ENCODE measurements around the gene CNNM2. TPM values are rescaled to one million over a fixed set of nuclear protein-coding genes. Genes with fewer than 3 reads are reported as not detected.
"Not testable (repeated sequence)": the region's sequence is repeated elsewhere in the genome, so short reads cannot be mapped to it uniquely, and the experiment has no call there.

CNNM2 gene
- total and polyA plus RNA-seq, 2 experiments from 2014 or later = 3.3 to 18.0 TPM

DNA sequence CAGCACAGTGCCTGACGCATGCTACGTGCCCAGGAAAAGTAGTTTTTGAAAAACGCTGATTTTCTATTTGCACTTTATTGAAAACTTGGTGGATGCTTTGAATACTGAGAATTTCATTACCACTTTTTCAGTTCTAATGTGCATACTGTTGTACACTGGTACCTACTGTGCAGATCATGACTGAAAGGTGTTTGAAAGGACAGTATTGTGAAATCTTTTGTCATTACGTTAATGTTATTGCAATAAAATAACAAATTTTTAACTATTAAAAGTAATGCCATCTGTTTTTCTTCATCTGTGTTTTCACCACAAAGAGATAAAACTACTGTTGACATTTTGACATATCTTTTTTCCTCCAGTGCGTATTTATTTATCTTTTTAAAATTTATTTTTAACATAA lies 42.1 kb downstream of the CNNM2 start:
- H3K27ac ChIP-seq = no peak overlapping the region
- TF ChIP-seq, protein P1, sequence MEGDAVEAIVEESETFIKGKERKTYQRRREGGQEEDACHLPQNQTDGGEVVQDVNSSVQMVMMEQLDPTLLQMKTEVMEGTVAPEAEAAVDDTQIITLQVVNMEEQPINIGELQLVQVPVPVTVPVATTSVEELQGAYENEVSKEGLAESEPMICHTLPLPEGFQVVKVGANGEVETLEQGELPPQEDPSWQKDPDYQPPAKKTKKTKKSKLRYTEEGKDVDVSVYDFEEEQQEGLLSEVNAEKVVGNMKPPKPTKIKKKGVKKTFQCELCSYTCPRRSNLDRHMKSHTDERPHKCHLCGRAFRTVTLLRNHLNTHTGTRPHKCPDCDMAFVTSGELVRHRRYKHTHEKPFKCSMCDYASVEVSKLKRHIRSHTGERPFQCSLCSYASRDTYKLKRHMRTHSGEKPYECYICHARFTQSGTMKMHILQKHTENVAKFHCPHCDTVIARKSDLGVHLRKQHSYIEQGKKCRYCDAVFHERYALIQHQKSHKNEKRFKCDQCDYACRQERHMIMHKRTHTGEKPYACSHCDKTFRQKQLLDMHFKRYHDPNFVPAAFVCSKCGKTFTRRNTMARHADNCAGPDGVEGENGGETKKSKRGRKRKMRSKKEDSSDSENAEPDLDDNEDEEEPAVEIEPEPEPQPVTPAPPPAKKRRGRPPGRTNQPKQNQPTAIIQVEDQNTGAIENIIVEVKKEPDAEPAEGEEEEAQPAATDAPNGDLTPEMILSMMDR (IDR thresholded peaks at IDR 0.05; ENCODE audit: low read depth, low read length) = no peak
- H3K9me3 ChIP-seq (ENCODE audit: low read depth) = no peaks in the 10 kb centered on the region
- H3K4me1 ChIP-seq (ENCODE audit: low read depth) = peaks cover 3% of the 10 kb centered on the region
- H3K36me3 ChIP-seq = no peaks in the 10 kb centered on the region
- H3K4me3 ChIP-seq = no peak overlapping the region
- no peak for DNase-seq (ENCODE audit: low read depth in 1 of 2, low spot score in 1 of 2)
- no peaks in the 10 kb centered on the region for H3K27me3 ChIP-seq

DNA sequence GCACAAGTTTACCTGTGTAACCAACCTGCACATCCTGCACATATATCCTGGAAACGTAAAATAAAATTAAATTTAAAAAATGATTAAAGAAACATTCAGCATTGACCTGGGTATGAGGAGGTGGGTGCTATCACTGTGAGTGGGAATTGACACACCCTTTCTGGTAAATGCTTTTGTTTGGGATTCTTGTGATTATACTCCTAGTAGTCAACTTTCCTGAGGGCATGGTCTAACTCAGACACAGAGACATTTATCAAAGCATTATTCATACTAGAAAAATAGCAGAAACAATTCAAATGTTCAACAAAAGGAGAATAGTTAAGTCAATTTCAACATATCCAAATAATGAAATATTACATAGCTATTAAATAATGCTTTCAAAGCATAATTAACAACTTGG lies 44.2 kb downstream of the CNNM2 start:
- Histone ChIP-seq H3K4me1 (ENCODE audit: low read depth) (peaks cover 8% of the 10 kb centered on the region), H3K4me3 (no peak overlapping the region), H3K27me3 (no peaks in the 10 kb centered on the region), H3K27ac (no peak overlapping the region), H3K36me3 (no peaks in the 10 kb centered on the region), H3K9me3 (ENCODE audit: low read depth) (no peaks in the 10 kb centered on the region)
- TF ChIP-seq, protein P1 (IDR thresholded peaks at IDR 0.05; ENCODE audit: low read depth, low read length) = no peak
- DNase-seq (ENCODE audit: low read depth in 1 of 2, low spot score in 1 of 2) = no peak

DNA sequence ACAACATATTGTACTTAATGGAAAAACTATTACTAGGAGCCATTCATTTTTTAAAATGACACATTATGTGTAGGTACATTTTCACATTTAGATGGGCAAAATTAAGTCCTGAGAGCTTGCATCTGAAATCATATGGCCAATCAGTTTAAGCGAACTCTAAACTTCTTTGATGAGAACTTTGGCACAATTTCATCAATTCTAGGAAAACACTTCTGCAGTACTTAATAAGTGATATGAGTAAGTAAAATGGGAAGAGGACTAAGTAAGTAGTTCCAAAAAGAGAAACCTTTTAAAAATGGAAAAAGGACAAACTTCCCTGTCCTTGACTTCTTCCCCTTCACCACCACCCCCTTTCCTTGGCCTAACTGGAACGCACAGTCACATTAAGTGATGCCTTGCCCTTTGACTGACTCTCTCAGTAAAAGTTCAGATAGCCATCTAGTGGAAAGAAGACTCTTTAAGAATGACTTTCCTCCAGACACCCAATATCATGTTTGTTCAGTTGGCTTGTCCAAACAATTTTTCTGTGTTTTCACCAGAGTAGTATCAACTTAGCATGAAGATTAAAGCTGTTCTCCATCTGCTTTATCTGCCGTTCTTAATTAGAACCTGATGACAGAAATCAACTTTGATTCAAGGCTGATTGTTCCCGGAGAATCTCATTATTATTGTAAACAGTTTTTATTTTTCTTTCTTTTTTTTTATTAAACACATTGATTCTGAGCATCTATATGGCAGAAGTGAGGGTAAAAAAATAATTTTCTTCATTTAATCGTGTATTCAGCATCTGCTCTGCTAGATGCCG lies 45.1 kb downstream of the CNNM2 start:
- Histone ChIP-seq H3K27ac (no peak overlapping the region), H3K36me3 (no peaks in the 10 kb centered on the region), H3K27me3 (no peaks in the 10 kb centered on the region), H3K9me3 (ENCODE audit: low read depth) (no peaks in the 10 kb centered on the region), H3K4me1 (ENCODE audit: low read depth) (peaks cover 8% of the 10 kb centered on the region), H3K4me3 (no peak overlapping the region)
- TF ChIP-seq, protein P1 (IDR thresholded peaks at IDR 0.05; ENCODE audit: low read depth, low read length) = no peak
- DNase-seq (ENCODE audit: low read depth in 1 of 2, low spot score in 1 of 2) = peak in 1 of 2 donors; percentile 6

DNA sequence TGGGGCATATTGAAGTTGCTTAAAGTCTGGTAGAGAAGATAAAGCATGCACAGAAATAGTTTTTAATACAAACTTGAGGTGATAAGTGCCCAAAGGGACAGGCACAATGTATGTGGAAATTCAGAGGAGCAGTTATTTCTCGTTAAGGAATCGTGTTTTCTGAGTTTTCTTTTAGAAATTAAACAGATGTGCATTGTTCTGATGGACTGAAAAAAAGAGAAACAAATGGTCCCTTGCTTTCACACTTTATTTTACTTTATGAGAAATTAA lies 45.6 kb downstream of the CNNM2 start:
- TF ChIP-seq, protein P1 (IDR thresholded peaks at IDR 0.05; ENCODE audit: low read depth, low read length) = no peak
- H3K27me3 ChIP-seq = no peaks in the 10 kb centered on the region
- no peaks in the 10 kb centered on the region for H3K36me3 ChIP-seq
- H3K4me1 ChIP-seq (ENCODE audit: low read depth) = peaks cover 8% of the 10 kb centered on the region
- no peak for DNase-seq (ENCODE audit: low read depth in 1 of 2, low spot score in 1 of 2)
- H3K27ac ChIP-seq = no peak overlapping the region
- H3K4me3 ChIP-seq = no peak overlapping the region
- no peaks in the 10 kb centered on the region for H3K9me3 ChIP-seq (ENCODE audit: low read depth)

DNA sequence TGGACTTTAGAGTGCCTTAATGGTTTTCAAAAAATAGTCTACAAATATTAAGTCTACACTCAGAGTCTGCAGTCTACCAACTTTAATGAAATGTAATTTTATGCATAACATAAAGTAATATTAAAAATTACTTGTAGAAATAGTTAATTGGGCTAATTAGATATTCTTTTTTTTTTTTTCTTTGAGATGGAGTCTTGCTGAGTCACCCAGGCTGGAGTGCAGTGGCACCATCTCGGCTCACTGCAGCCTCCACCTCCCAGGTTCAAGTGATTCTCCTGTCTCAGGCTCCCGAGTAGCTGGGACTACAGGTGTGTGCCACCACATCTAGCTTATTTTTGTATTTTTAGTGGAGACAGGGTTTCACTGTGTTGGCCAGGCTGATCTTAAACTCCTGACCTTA lies 46.0 kb downstream of the CNNM2 start:
- not testable (repeated sequence) for H3K36me3 ChIP-seq; H3K4me3 ChIP-seq; H3K9me3 ChIP-seq (ENCODE audit: low read depth); H3K27me3 ChIP-seq; H3K4me1 ChIP-seq (ENCODE audit: low read depth); H3K27ac ChIP-seq; DNase-seq (ENCODE audit: low read depth in 1 of 2, low spot score in 1 of 2)

DNA sequence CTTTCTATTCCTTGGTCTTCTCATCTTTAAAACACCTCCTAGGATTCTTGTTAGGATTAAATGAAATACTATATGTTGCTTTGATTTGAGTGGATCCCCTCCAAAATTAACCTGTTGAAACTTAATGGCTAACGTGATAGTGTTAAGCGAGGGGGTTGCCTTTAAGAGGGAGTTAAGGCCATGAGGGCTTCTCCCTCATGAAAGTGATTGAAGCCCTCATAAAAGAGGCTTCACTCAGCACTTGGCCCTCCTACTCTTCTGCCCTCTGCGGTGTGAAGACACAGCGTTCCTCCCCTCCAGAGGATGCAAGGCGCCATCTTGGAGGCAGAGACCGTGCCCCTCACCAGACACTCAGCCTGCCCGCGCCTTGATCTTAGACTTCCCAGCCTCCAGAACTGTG lies 46.6 kb downstream of the CNNM2 start:
- Histone ChIP-seq H3K4me1 (ENCODE audit: low read depth) (peaks cover 8% of the 10 kb centered on the region), H3K27ac (no peak overlapping the region), H3K4me3 (no peak overlapping the region), H3K27me3 (no peaks in the 10 kb centered on the region), H3K9me3 (ENCODE audit: low read depth) (no peaks in the 10 kb centered on the region), H3K36me3 (no peaks in the 10 kb centered on the region)
- no peak for DNase-seq (ENCODE audit: low read depth in 1 of 2, low spot score in 1 of 2)
- TF ChIP-seq, protein P1 (IDR thresholded peaks at IDR 0.05; ENCODE audit: low read depth, low read length) = no peak

All from cardiac muscle cell (in vitro differentiated cells and primary cell).